ENCODE data around the gene AEBP2.
A peak's percentile ranks its signal among the peaks of the same experiment; 100 is the strongest.
"Not testable (repeated sequence)": the region's sequence is repeated elsewhere in the genome, so short reads cannot be mapped to it uniquely, and the experiment has no call there.

Gene AEBP2

GRCh38 chr12:19423166-19423930, 15.9 kb upstream of the AEBP2 start:
- Histone ChIP-seq H3K4me1 (ENCODE audit: insufficient read depth, poor library complexity, severe bottlenecking) (no peaks in the 10 kb centered on the region), H3K4me3 (ENCODE audit: severe bottlenecking) (no peak overlapping the region), H3K9me3 (ENCODE audit: severe bottlenecking) (no peaks in the 10 kb centered on the region), H3K27me3 (ENCODE audit: insufficient read depth, poor library complexity, severe bottlenecking) (no peaks in the 10 kb centered on the region), H3K36me3 (ENCODE audit: low read depth) (no peaks in the 10 kb centered on the region), H3K27ac (ENCODE audit: poor library complexity, severe bottlenecking) (no peak overlapping the region)
- DNase-seq (ENCODE audit: low spot score) = no peak
- ATAC-seq (ENCODE audit: low read depth) = no peak
- no peak for TF ChIP-seq CTCF (IDR thresholded peaks at IDR 0.05; ENCODE audit: poor library complexity, severe bottlenecking)

DNA sequence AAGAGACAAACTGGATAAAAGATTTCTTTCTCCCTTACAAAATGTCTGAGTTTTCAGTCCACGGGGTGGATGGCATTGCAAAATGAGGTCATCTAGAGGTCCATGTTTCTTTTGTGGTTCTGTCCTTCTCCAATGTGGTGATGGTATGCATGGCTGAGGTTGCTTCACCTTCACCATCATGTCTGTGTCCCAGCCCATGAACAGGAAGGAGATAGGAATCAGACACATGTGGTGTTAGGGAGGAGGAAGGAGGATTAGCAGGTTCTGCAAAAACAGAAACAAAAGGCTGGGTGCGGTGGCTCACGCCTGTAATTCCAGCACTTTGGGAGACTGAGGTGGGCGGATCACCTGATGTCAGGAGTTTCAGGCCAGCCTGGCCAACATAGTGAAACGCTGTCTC, 11.0 kb upstream of the AEBP2 start:
- Histone ChIP-seq H3K4me1 (ENCODE audit: insufficient read depth, poor library complexity, severe bottlenecking) (peaks cover 13% of the 10 kb centered on the region), H3K27ac (ENCODE audit: poor library complexity, severe bottlenecking) (no peak overlapping the region), H3K27me3 (ENCODE audit: insufficient read depth, poor library complexity, severe bottlenecking) (no peaks in the 10 kb centered on the region), H3K36me3 (ENCODE audit: low read depth) (no peaks in the 10 kb centered on the region), H3K4me3 (ENCODE audit: severe bottlenecking) (no peak overlapping the region), H3K9me3 (ENCODE audit: severe bottlenecking) (no peaks in the 10 kb centered on the region)
- no peak for TF ChIP-seq CTCF (IDR thresholded peaks at IDR 0.05; ENCODE audit: poor library complexity, severe bottlenecking)
- DNase-seq (ENCODE audit: low spot score) (no peak), ATAC-seq (ENCODE audit: low read depth) (no peak)

GRCh38 chr12:19429491-19429890, 9.8 kb upstream of the AEBP2 start:
- ATAC-seq (ENCODE audit: low read depth); H3K9me3 ChIP-seq (ENCODE audit: severe bottlenecking): not testable (repeated sequence)

DNA sequence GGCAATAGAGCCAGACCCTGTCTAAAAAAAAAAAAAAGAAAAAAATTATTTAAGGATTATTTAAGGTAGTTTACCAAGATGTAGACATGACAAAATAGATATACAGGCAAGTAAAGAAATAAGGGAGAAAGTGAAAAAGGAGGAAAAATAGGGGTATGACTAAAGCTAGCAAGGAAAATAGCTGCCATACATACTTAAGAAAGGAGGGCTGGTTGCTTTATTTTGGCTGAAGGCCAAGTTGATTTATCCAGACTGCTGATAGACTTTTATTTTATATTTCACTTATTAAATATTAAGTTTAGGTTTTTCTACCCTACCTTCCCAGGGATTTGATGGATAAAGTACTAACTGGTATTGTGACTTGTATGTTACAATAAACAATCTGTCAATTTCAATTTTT, 8.3 kb upstream of the AEBP2 start:
- ATAC-seq (ENCODE audit: low read depth) (no peak), DNase-seq (ENCODE audit: low spot score) (no peak)
- H3K36me3 ChIP-seq (ENCODE audit: low read depth) = no peaks in the 10 kb centered on the region
- no peaks in the 10 kb centered on the region for H3K27me3 ChIP-seq (ENCODE audit: insufficient read depth, poor library complexity, severe bottlenecking)
- no peaks in the 10 kb centered on the region for H3K9me3 ChIP-seq (ENCODE audit: severe bottlenecking)
- H3K4me3 ChIP-seq (ENCODE audit: severe bottlenecking) = no peak overlapping the region
- H3K4me1 ChIP-seq (ENCODE audit: insufficient read depth, poor library complexity, severe bottlenecking) = peaks cover 13% of the 10 kb centered on the region
- H3K27ac ChIP-seq (ENCODE audit: poor library complexity, severe bottlenecking) = peak overlapping the region; percentile 70
- TF ChIP-seq CTCF (IDR thresholded peaks at IDR 0.05; ENCODE audit: poor library complexity, severe bottlenecking) = no peak

More at GRCh38 chr12:19429491-19429890, 9.8 kb upstream of the AEBP2 start:
- peaks cover 13% of the 10 kb centered on the region for H3K4me1 ChIP-seq (ENCODE audit: insufficient read depth, poor library complexity, severe bottlenecking)
- not testable (repeated sequence) for H3K27ac ChIP-seq (ENCODE audit: poor library complexity, severe bottlenecking); H3K36me3 ChIP-seq (ENCODE audit: low read depth); H3K4me3 ChIP-seq (ENCODE audit: severe bottlenecking); H3K27me3 ChIP-seq (ENCODE audit: insufficient read depth, poor library complexity, severe bottlenecking); DNase-seq (ENCODE audit: low spot score)

GRCh38 chr12:19431407-19432308, 7.6 kb upstream of the AEBP2 start:
- DNase-seq (ENCODE audit: low spot score) = peak; percentile 68
- H3K9me3 ChIP-seq (ENCODE audit: severe bottlenecking) = no peaks in the 10 kb centered on the region
- H3K36me3 ChIP-seq (ENCODE audit: low read depth) = no peaks in the 10 kb centered on the region
- H3K27me3 ChIP-seq (ENCODE audit: insufficient read depth, poor library complexity, severe bottlenecking) = no peaks in the 10 kb centered on the region
- TF ChIP-seq CTCF (IDR thresholded peaks at IDR 0.05; ENCODE audit: poor library complexity, severe bottlenecking) = no peak
- H3K27ac ChIP-seq (ENCODE audit: poor library complexity, severe bottlenecking) = peak overlapping the region; percentile 70
- H3K4me1 ChIP-seq (ENCODE audit: insufficient read depth, poor library complexity, severe bottlenecking) = peaks cover 13% of the 10 kb centered on the region
- peak; percentile 86 for ATAC-seq (ENCODE audit: low read depth)
- no peak overlapping the region for H3K4me3 ChIP-seq (ENCODE audit: severe bottlenecking)

All from RWPE2 (cell line).